ENCODE data around the gene GPR50.

DNA sequence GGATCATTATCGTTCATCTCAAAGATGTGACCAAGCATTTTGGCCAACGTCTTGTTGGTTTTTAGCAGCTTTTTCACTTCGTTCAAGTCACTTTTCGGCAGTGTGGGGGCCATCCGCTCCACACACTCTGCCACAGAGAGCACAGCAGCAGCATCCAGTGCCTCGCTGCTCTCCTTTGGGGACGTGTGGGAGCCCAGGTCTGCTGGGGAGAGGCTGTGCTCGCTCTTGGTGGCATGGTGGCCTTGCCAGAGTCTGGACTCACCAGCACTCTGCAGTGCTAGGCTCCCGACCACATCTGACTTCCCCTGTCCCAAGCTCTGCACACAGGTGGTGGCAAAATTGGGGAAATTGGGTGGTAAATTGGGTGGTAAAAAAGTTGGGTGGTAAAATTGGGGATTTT, 50.6 kb downstream of the GPR50 start:
- no peak for TF ChIP-seq EP300 (IDR thresholded peaks at IDR 0.05)
- TF ChIP-seq, protein P1, sequence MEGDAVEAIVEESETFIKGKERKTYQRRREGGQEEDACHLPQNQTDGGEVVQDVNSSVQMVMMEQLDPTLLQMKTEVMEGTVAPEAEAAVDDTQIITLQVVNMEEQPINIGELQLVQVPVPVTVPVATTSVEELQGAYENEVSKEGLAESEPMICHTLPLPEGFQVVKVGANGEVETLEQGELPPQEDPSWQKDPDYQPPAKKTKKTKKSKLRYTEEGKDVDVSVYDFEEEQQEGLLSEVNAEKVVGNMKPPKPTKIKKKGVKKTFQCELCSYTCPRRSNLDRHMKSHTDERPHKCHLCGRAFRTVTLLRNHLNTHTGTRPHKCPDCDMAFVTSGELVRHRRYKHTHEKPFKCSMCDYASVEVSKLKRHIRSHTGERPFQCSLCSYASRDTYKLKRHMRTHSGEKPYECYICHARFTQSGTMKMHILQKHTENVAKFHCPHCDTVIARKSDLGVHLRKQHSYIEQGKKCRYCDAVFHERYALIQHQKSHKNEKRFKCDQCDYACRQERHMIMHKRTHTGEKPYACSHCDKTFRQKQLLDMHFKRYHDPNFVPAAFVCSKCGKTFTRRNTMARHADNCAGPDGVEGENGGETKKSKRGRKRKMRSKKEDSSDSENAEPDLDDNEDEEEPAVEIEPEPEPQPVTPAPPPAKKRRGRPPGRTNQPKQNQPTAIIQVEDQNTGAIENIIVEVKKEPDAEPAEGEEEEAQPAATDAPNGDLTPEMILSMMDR (IDR thresholded peaks at IDR 0.05): no peak

Data from esophagus muscularis mucosa (tissue), 3 donors.